DND-41 (cell line): ENCODE measurements around the gene KCNIP4.

Experiments used
- ATAC-seq: fragments of 200-7000 bp; cut with Tn5 transposase; 3 replicates; pipeline ENCODE4 v1.9.1; 2021; ENCODE audit warnings: low read depth; ENCODE audit not compliant: insufficient read depth
- DNase-seq: peaks from one replicate; pipeline ENCODE4 v3.0.0-alpha.2; 2020
- H2AFZ ChIP-seq: 2 replicates; pipeline ENCODE4 v1.6.0; 2012; ENCODE audit warnings: low read depth, low read length
- H3K27ac ChIP-seq: 2 replicates; pipeline ENCODE4 v1.5.1; 2012; ENCODE audit warnings: low read length, inconsistent platforms
- H3K27me3 ChIP-seq: fragments of 200-600 bp; sonication (generic); 2 replicates; pipeline ENCODE4 v1.6.0; 2012; ENCODE audit warnings: low read length, mild to moderate bottlenecking, inconsistent platforms; ENCODE audit not compliant: insufficient read depth, poor library complexity
- H3K36me3 ChIP-seq: 2 replicates; pipeline ENCODE4 v1.5.1; 2012; ENCODE audit warnings: low read length, inconsistent platforms; ENCODE audit not compliant: insufficient read depth
- H3K4me1 ChIP-seq: 2 replicates; pipeline ENCODE4 v1.5.1; 2012; ENCODE audit warnings: mild to moderate bottlenecking, low read length; ENCODE audit not compliant: insufficient read depth
- H3K4me2 ChIP-seq: 2 replicates; pipeline ENCODE4 v1.6.0; 2012; ENCODE audit warnings: mild to moderate bottlenecking, moderate library complexity, low read length, inconsistent platforms; ENCODE audit not compliant: insufficient read depth
- H3K4me3 ChIP-seq, 2 experiments: fragments of 200-600 bp in 1 of 2; shearing (Covaris generic) in 1 of 2; 2 replicates each; pipeline ENCODE4 v1.5.1; 2012 to 2016; ENCODE audit warnings: inconsistent platforms in 2 of 2, low read length in 2 of 2, mild to moderate bottlenecking in 2 of 2, low read depth in 1 of 2, moderate library complexity in 1 of 2
- H3K79me2 ChIP-seq: 2 replicates; pipeline ENCODE4 v1.6.0; 2012; ENCODE audit warnings: low read length, inconsistent platforms; ENCODE audit not compliant: insufficient read depth
- H3K9ac ChIP-seq: 2 replicates; pipeline ENCODE4 v1.6.0; 2012; ENCODE audit warnings: low read depth, mild to moderate bottlenecking, inconsistent platforms, low read length, moderate library complexity
- H3K9me3 ChIP-seq: 2 replicates; pipeline ENCODE4 v1.5.1; 2012; ENCODE audit warnings: low read length, moderate library complexity, mild to moderate bottlenecking, inconsistent platforms; ENCODE audit not compliant: insufficient read depth, severe bottlenecking
- H4K20me1 ChIP-seq: 2 replicates; pipeline ENCODE4 v1.6.0; 2012; ENCODE audit warnings: low read length; ENCODE audit not compliant: insufficient read depth
- EZH2 ChIP-seq: IDR thresholded peaks from 3 replicates; pipeline ENCODE4 v1.6.1; 2012; ENCODE audit warnings: borderline replicate concordance, low read depth, mild to moderate bottlenecking, moderate library complexity, low read length, inconsistent platforms; ENCODE audit not compliant: severe bottlenecking
- TF ChIP-seq, protein P1 (sequence below): IDR thresholded peaks from 2 replicates; pipeline ENCODE4 v1.5.1; 2012; ENCODE audit warnings: borderline replicate concordance, low read length, moderate library complexity, mild to moderate bottlenecking; ENCODE audit not compliant: poor library complexity, severe bottlenecking; ENCODE audit errors: extremely low read depth

The KCNIP4 gene

DNA sequence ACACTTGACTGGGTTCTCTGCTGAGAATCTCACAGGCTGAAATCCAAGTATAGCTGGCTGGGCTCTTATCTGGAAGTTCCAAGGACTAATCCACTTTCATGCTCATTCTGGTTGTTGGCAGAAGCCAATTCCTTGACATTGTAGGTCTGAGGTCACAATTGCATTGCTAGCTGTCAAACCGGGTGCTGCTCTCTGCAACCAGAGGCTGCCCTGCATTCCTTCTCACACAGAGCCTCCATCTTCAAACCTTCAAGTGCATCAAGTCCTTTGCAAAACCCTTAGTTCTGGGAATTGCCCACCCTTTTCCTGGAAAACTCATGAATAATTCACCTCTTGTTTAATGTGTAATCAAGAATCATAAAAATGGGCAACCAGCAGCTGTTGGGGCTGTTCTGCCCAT is 404.2 kb downstream of the KCNIP4 start:
- no peak overlapping the region for H3K4me3 ChIP-seq
- ATAC-seq: no peak
- H3K4me1 ChIP-seq: no peaks in the 10 kb centered on the region

DNA sequence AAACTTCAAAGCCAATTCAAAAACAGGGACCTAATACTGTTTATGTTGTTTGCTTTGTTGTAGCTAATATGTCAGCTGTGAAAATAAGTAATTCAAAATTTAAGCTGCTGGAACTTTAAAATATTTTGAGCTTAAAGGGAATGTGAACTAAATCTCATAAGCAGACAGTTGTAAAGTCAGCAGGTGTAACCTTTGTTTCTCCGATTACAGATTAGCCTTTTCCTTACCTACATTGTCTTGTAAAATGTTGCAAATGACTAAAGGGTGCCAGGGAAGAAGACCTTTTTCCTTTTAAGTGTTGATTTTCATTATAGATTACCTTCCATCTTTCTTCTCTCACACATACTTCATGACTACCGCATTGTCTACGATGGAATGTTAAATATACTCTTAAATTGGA is 405.1 kb downstream of the KCNIP4 start:
- Histone ChIP-seq H3K36me3 (no peaks in the 10 kb centered on the region), H3K27me3 (no peaks in the 10 kb centered on the region), H3K27ac (no peak overlapping the region), H2AFZ (no peak overlapping the region), H4K20me1 (no peaks in the 10 kb centered on the region), H3K9ac (no peak overlapping the region), H3K4me2 (no peak overlapping the region), H3K4me1 (no peaks in the 10 kb centered on the region), H3K9me3 (no peaks in the 10 kb centered on the region), H3K4me3 (no peak overlapping the region), H3K79me2 (no peaks in the 10 kb centered on the region)
- TF ChIP-seq, protein P1, sequence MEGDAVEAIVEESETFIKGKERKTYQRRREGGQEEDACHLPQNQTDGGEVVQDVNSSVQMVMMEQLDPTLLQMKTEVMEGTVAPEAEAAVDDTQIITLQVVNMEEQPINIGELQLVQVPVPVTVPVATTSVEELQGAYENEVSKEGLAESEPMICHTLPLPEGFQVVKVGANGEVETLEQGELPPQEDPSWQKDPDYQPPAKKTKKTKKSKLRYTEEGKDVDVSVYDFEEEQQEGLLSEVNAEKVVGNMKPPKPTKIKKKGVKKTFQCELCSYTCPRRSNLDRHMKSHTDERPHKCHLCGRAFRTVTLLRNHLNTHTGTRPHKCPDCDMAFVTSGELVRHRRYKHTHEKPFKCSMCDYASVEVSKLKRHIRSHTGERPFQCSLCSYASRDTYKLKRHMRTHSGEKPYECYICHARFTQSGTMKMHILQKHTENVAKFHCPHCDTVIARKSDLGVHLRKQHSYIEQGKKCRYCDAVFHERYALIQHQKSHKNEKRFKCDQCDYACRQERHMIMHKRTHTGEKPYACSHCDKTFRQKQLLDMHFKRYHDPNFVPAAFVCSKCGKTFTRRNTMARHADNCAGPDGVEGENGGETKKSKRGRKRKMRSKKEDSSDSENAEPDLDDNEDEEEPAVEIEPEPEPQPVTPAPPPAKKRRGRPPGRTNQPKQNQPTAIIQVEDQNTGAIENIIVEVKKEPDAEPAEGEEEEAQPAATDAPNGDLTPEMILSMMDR: no peak
- no peak for ATAC-seq
- no peak for DNase-seq

More for the DNA sequence above, 404.2 kb downstream of the KCNIP4 start:
- Histone ChIP-seq H3K79me2 (no peaks in the 10 kb centered on the region), H4K20me1 (no peaks in the 10 kb centered on the region), H2AFZ (no peak overlapping the region), H3K9ac (no peak overlapping the region), H3K27ac (no peak overlapping the region), H3K36me3 (no peaks in the 10 kb centered on the region), H3K4me2 (no peak overlapping the region), H3K27me3 (no peaks in the 10 kb centered on the region), H3K9me3 (no peaks in the 10 kb centered on the region)
- DNase-seq: no peak
- TF ChIP-seq, protein P1: no peak
- no peak for TF ChIP-seq EZH2

DNA sequence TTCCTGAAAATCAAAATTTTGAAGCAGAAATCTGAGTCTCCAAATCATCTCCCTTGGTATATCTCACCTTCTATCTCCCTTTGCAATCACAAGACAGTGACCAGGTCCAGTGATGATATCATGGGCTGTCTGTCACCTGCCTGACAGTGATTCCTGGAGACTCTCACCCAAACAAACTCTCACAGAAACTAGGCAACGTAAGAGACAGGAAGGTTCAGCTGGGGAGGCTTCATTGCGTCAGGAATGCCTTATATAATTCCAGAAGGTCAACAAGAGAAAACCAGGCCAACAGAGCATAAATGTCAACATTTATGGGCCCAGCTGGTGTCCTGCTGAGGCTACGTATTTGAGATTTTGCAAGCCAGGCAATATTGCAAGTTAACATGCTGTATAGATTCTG is 412.7 kb downstream of the KCNIP4 start:
- DNase-seq: no peak
- H3K4me1 ChIP-seq: no peaks in the 10 kb centered on the region
- H3K9me3 ChIP-seq: no peaks in the 10 kb centered on the region
- no peak overlapping the region for H3K4me2 ChIP-seq
- no peak overlapping the region for H3K4me3 ChIP-seq
- H3K27ac ChIP-seq: no peak overlapping the region
- H2AFZ ChIP-seq: no peak overlapping the region
- no peaks in the 10 kb centered on the region for H3K27me3 ChIP-seq
- no peak for TF ChIP-seq EZH2
- TF ChIP-seq, protein P1: no peak
- H3K36me3 ChIP-seq: no peaks in the 10 kb centered on the region
- no peak for ATAC-seq
- no peaks in the 10 kb centered on the region for H4K20me1 ChIP-seq
- no peak overlapping the region for H3K9ac ChIP-seq
- no peaks in the 10 kb centered on the region for H3K79me2 ChIP-seq

DNA sequence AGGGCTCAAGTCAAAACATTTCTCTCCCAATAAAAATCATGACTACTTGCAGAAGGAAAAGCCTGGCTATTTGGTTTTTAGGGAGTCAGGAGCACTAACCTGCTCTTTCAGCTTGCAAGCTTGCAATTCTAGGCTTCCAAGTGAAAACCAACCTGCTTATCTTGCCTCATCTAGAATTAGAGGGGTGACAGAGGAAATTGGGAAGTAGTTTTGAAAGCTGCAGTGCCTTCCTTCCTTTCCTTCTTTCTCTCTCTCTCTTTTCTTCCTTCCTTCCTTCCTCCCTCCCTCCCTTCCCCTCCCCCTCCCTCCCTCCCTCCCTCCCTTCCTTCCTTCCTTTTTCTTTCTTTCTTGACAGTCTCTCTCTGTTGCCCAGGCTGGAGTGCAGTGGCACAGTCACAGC is 417.5 kb downstream of the KCNIP4 start:
- Histone ChIP-seq H3K27ac (no peak overlapping the region), H3K9me3 (no peaks in the 10 kb centered on the region), H3K27me3 (no peaks in the 10 kb centered on the region), H3K79me2 (no peaks in the 10 kb centered on the region), H4K20me1 (no peaks in the 10 kb centered on the region), H3K4me2 (no peak overlapping the region), H3K4me1 (no peaks in the 10 kb centered on the region), H3K4me3 (no peak overlapping the region), H3K36me3 (no peaks in the 10 kb centered on the region), H3K9ac (no peak overlapping the region), H2AFZ (no peak overlapping the region)
- DNase-seq (no peak), ATAC-seq (no peak)
- no peak for TF ChIP-seq EZH2
- TF ChIP-seq, protein P1: no peak
